GM21526 (cell line): ENCODE results near the gene ROBO2.
"Not testable (repeated sequence)": the region's sequence is repeated elsewhere in the genome, so short reads cannot be mapped to it uniquely, and the experiment has no call there.

ENCODE experiments used
- ATAC-seq: cut with Tn5 transposase; IDR thresholded peaks from one replicate; pipeline ENCODE4 v1.9.1; 2021; ENCODE audit warnings: moderate library complexity; ENCODE audit not compliant: unreplicated experiment, low FRiP score

Gene ROBO2

GRCh38 chr3:77380136-77380535 is 340.2 kb downstream of the ROBO2 start:
- no peak for ATAC-seq

GRCh38 chr3:77381431-77381830 is 341.5 kb downstream of the ROBO2 start:
- ATAC-seq: no peak

- ATAC-seq: no peak
Observed at GRCh38 chr3:77392181-77392580, 352.3 kb downstream of the ROBO2 start.

GRCh38 chr3:77394046-77394445 is 354.1 kb downstream of the ROBO2 start:
- ATAC-seq: no peak

- ATAC-seq: no peak
Observed at GRCh38 chr3:77404871-77405270, 365.0 kb downstream of the ROBO2 start.

GRCh38 chr3:77407441-77407840 is 367.5 kb downstream of the ROBO2 start:
- ATAC-seq: no peak

GRCh38 chr3:77410334-77410733 is 370.4 kb downstream of the ROBO2 start:
- ATAC-seq: not testable (repeated sequence)

- no peak for ATAC-seq
Observed at GRCh38 chr3:77411334-77411733, 371.4 kb downstream of the ROBO2 start.

GRCh38 chr3:77412021-77412438 is 372.1 kb downstream of the ROBO2 start:
- ATAC-seq: no peak

GRCh38 chr3:77412584-77412983 is 372.7 kb downstream of the ROBO2 start:
- no peak for ATAC-seq

GRCh38 chr3:77414881-77415280 is 375.0 kb downstream of the ROBO2 start:
- ATAC-seq: no peak

GRCh38 chr3:77420336-77420735 is 380.4 kb downstream of the ROBO2 start:
- ATAC-seq: no peak

GRCh38 chr3:77421916-77422315 is 382.0 kb downstream of the ROBO2 start:
- no peak for ATAC-seq

- ATAC-seq: no peak
Observed at GRCh38 chr3:77426531-77426930, 386.6 kb downstream of the ROBO2 start.

- ATAC-seq: no peak
Observed at GRCh38 chr3:77427528-77427927, 387.6 kb downstream of the ROBO2 start.

GRCh38 chr3:77436908-77437307 is 397.0 kb downstream of the ROBO2 start:
- ATAC-seq: no peak

- ATAC-seq: no peak
Observed at GRCh38 chr3:77446084-77446483, 406.2 kb downstream of the ROBO2 start.

GRCh38 chr3:77446761-77447160 is 406.9 kb downstream of the ROBO2 start:
- ATAC-seq: no peak

GRCh38 chr3:77449459-77450350 is 409.8 kb downstream of the ROBO2 start:
- no peak for ATAC-seq

- no peak for ATAC-seq
Observed at GRCh38 chr3:77456431-77456830, 416.5 kb downstream of the ROBO2 start.

GRCh38 chr3:77456906-77457305 is 417.0 kb downstream of the ROBO2 start:
- ATAC-seq: no peak

- ATAC-seq: no peak
Observed at GRCh38 chr3:77459926-77460325, 420.0 kb downstream of the ROBO2 start.
